ENCODE data around the gene MXRA5. TPM values are rescaled to one million over a fixed set of nuclear protein-coding genes. Genes with fewer than 3 reads are reported as not detected.

Gene MXRA5
- total RNA-seq, 2 experiments from 2014 or later = not detected

GRCh38 chrX:3263681-3264126, 82.7 kb downstream of the MXRA5 start:
- no peak for DNase-seq (ENCODE audit: low spot score)
- no peaks in the 10 kb centered on the region for H3K36me3 ChIP-seq (ENCODE audit: insufficient read depth, low read length)
- no peak overlapping the region for H3K4me3 ChIP-seq (ENCODE audit: low read depth, low read length, poor library complexity, severe bottlenecking)
- no peak overlapping the region for H3K27ac ChIP-seq (ENCODE audit: low read depth, low read length, poor library complexity, severe bottlenecking)
- intact Hi-C loops (cut with micrococcal nuclease; ENCODE audit: unreplicated experiment) = no loop called here
- TF ChIP-seq EZH2phosphoT487 (IDR thresholded peaks at IDR 0.05; ENCODE audit: borderline replicate concordance, low read depth, low read length) (no peak), CTCF (conservative IDR thresholded peaks at IDR 0.05; ENCODE audit: low read length) (no peak)
- ChIA-PET CTCF (ENCODE audit: unreplicated experiment) (no interaction called here), POLR2A (interaction anchor here (0.7 kb wide), 1 partner anchor 320 kb away, joined by 4 read pairs; no protein-coding TSS in a partner anchor)
- no peaks in the 10 kb centered on the region for H3K79me2 ChIP-seq (ENCODE audit: insufficient read depth, low read depth, low read length)
- no peaks in the 10 kb centered on the region for H3K9me2 ChIP-seq (ENCODE audit: insufficient read depth, low read length)
- BruUV-seq (replicated peaks) = no TSS peak
- no peak overlapping the region for H3K4me2 ChIP-seq (ENCODE audit: low read length)
- no peaks in the 10 kb centered on the region for H3K4me1 ChIP-seq (ENCODE audit: insufficient read depth, low read length, poor library complexity, severe bottlenecking)
- H4K20me1 ChIP-seq (ENCODE audit: insufficient read depth, low read length) = no peaks in the 10 kb centered on the region
- no peak overlapping the region for H2AFZ ChIP-seq (ENCODE audit: low read length)
- no peaks in the 10 kb centered on the region for H3K9me3 ChIP-seq (ENCODE audit: low read length)

- ChIA-PET CTCF (ENCODE audit: unreplicated experiment) (no interaction called here), POLR2A (no interaction called here)
- H3K9me2 ChIP-seq (ENCODE audit: insufficient read depth, low read length) = no peaks in the 10 kb centered on the region
- H2AFZ ChIP-seq (ENCODE audit: low read length) = no peak overlapping the region
- no peak overlapping the region for H3K4me2 ChIP-seq (ENCODE audit: low read length)
- H3K79me2 ChIP-seq (ENCODE audit: insufficient read depth, low read depth, low read length) = no peaks in the 10 kb centered on the region
- H4K20me1 ChIP-seq (ENCODE audit: insufficient read depth, low read length) = no peaks in the 10 kb centered on the region
- TF ChIP-seq EZH2phosphoT487 (IDR thresholded peaks at IDR 0.05; ENCODE audit: borderline replicate concordance, low read depth, low read length) (no peak), CTCF (conservative IDR thresholded peaks at IDR 0.05; ENCODE audit: low read length) (no peak)
- intact Hi-C loops (cut with micrococcal nuclease; ENCODE audit: unreplicated experiment) = no loop called here
- H3K9me3 ChIP-seq (ENCODE audit: low read length) = no peaks in the 10 kb centered on the region
- H3K4me3 ChIP-seq (ENCODE audit: low read depth, low read length, poor library complexity, severe bottlenecking) = no peak overlapping the region
- H3K36me3 ChIP-seq (ENCODE audit: insufficient read depth, low read length) = no peaks in the 10 kb centered on the region
- H3K27ac ChIP-seq (ENCODE audit: low read depth, low read length, poor library complexity, severe bottlenecking) = no peak overlapping the region
- no TSS peak for BruUV-seq (replicated peaks)
- DNase-seq (ENCODE audit: low spot score) = no peak
- no peaks in the 10 kb centered on the region for H3K4me1 ChIP-seq (ENCODE audit: insufficient read depth, low read length, poor library complexity, severe bottlenecking)
Measured at GRCh38 chrX:3262901-3263300, 83.6 kb downstream of the MXRA5 start.

Measured in OCI-LY7 (cell line).